A549 (cell line): ENCODE measurements around the gene PRSS8. TPM values are rescaled to one million over a fixed set of nuclear protein-coding genes. Genes with fewer than 3 reads are reported as not detected.

Experiments used
- ATAC-seq, 2 experiments: fragments of 200-7000 bp in 1 of 2; fragments of >200 bp in 1 of 2; cut with Nextera tagmentation in 1 of 2; cut with Tn5 transposase in 1 of 2; 3 replicates each; pipeline versions ENCODE4 v1.8.0 to v1.9.1; 2018 to 2020; ENCODE audit warnings: mild to moderate bottlenecking in 1 of 2, moderate library complexity in 1 of 2
- CTCF ChIA-PET: fragments of 300-600 bp; sonication (Branson Sonifier 250); formaldehyde crosslinking; extraction: SDS; loops from one replicate; lab custom pipeline; 2021; ENCODE audit warnings: antibody characterized with exemption, inconsistent platforms; lab: Yijun Ruan, JAX
- POLR2A ChIA-PET: fragments of 350-600 bp; formaldehyde crosslinking; extraction: SDS; loops from one replicate; lab custom pipeline; 2021; ENCODE audit warnings: antibody characterized with exemption, inconsistent platforms; lab: Yijun Ruan, JAX
- DNase-seq, 2 experiments: peaks; one replicate each; pipeline versions ENCODE4 v3.0.0 to v3.0.0-alpha.2; 2011 to 2016; ENCODE audit warnings: low read depth in 1 of 2, low spot score in 1 of 2
- FAIRE-seq: peaks from 2 replicates; lab custom pipeline; 2011; peaks lifted over from hg19 to GRCh38; lab: Jason Lieb, UNC
- H3K27ac ChIP-seq, 2 experiments: fragments of >200 bp; sonication (Bioruptor Twin); formaldehyde crosslinking; 3 replicates each; pipeline ENCODE4 v1.5.1; 2016 to 2017
- H3K4me1 ChIP-seq: fragments of >200 bp; sonication (Bioruptor Twin); formaldehyde crosslinking; 3 replicates; pipeline ENCODE4 v1.6.1; 2016
- H3K4me2 ChIP-seq: fragments of >200 bp; sonication (Bioruptor Twin); formaldehyde crosslinking; 3 replicates; pipeline ENCODE4 v1.6.1; 2016
- H3K4me3 ChIP-seq: fragments of >200 bp; sonication (Bioruptor Twin); formaldehyde crosslinking; 3 replicates; pipeline ENCODE4 v1.5.1; 2016
- H3K9me3 ChIP-seq: fragments of >200 bp; sonication (Bioruptor Twin); formaldehyde crosslinking; 3 replicates; pipeline ENCODE4 v1.6.1; 2016
- ATOH8 ChIP-seq: fragments of 250-450 bp; sonication (Bioruptor Pico); IDR thresholded peaks from 2 replicates; pipeline ENCODE4 v1.5.0; 2020; ENCODE audit warnings: low read depth, mild to moderate bottlenecking, moderate library complexity
- CBX2 ChIP-seq: fragments of 200-600 bp; sonication (generic); IDR thresholded peaks from 2 replicates; pipeline ENCODE4 v1.6.1; 2016; ENCODE audit warnings: low read depth, mild to moderate bottlenecking, borderline replicate concordance
- CHD2 ChIP-seq: fragments of 150-350 bp; IDR thresholded peaks from 2 replicates; pipeline ENCODE4 v1.6.1; 2014; ENCODE audit warnings: low read length; ENCODE audit not compliant: partially characterized antibody
- CHD4 ChIP-seq: fragments of 200-600 bp; sonication (generic); IDR thresholded peaks from 2 replicates; pipeline ENCODE4 v1.6.1; 2016; ENCODE audit warnings: antibody characterized with exemption, mild to moderate bottlenecking, borderline replicate concordance
- CTCF ChIP-seq: fragments of >200 bp; sonication (Bioruptor Twin); formaldehyde crosslinking; IDR thresholded peaks from 3 replicates; pipeline ENCODE4 v1.5.1; 2016
- E2F6 ChIP-seq: IDR thresholded peaks from 2 replicates; pipeline ENCODE4 v1.6.1; 2012; ENCODE audit warnings: low read depth, borderline replicate concordance
- EHMT2 ChIP-seq: fragments of 200-600 bp; sonication (generic); IDR thresholded peaks from 2 replicates; pipeline ENCODE4 v1.6.1; 2016; ENCODE audit warnings: antibody characterized with exemption, low read depth, mild to moderate bottlenecking, moderate library complexity
- ELK1 ChIP-seq: fragments of 150-350 bp; IDR thresholded peaks from 2 replicates; pipeline ENCODE4 v1.6.1; 2014; ENCODE audit warnings: low read depth, mild to moderate bottlenecking, low read length
- ESRRA ChIP-seq: fragments of 150-350 bp; IDR thresholded peaks from 2 replicates; pipeline ENCODE4 v1.6.1; 2014; ENCODE audit warnings: mild to moderate bottlenecking, low read length, borderline replicate concordance
- HEYL ChIP-seq: fragments of 250-450 bp; sonication (Bioruptor Pico); IDR thresholded peaks from 2 replicates; pipeline ENCODE4 v1.8.0; 2021; ENCODE audit warnings: mild to moderate bottlenecking, moderate library complexity
- HMGXB4 ChIP-seq: fragments of 250-450 bp; sonication (Bioruptor Pico); IDR thresholded peaks from 2 replicates; pipeline ENCODE4 v1.5.0; 2021; ENCODE audit warnings: mild to moderate bottlenecking, moderate library complexity, borderline replicate concordance
- HOXB13 ChIP-seq: fragments of 250-450 bp; sonication (Bioruptor Pico); IDR thresholded peaks from 2 replicates; pipeline ENCODE4 v1.5.0; 2020; ENCODE audit warnings: low read depth, mild to moderate bottlenecking, moderate library complexity
- JUNB ChIP-seq: fragments of >200 bp; sonication (Bioruptor Twin); formaldehyde crosslinking; IDR thresholded peaks from 2 replicates; pipeline ENCODE4 v1.6.1; 2016
- MAFK ChIP-seq: fragments of 450-650 bp; IDR thresholded peaks from 2 replicates; pipeline ENCODE4 v1.6.1; 2014; ENCODE audit not compliant: partially characterized antibody
- MAX ChIP-seq: IDR thresholded peaks from 2 replicates; pipeline ENCODE4 v1.6.1; 2012
- MYC ChIP-seq: IDR thresholded peaks from 2 replicates; pipeline ENCODE4 v1.6.1; 2012; ENCODE audit warnings: mild to moderate bottlenecking, inconsistent platforms, low read length, improper control_type of control experiment, borderline replicate concordance
- NR3C1 ChIP-seq: fragments of >200 bp; sonication (Bioruptor Twin); formaldehyde crosslinking; IDR thresholded peaks from 3 replicates; pipeline ENCODE4 v1.6.1; 2017
- PHF8 ChIP-seq: fragments of 200-600 bp; sonication (generic); IDR thresholded peaks from 2 replicates; pipeline ENCODE4 v1.6.1; 2016; ENCODE audit warnings: low read depth, mild to moderate bottlenecking, antibody characterized with exemption, moderate library complexity, borderline replicate concordance
- RAD21 ChIP-seq, 2 experiments: fragments of >200 bp in 1 of 2; sonication (Bioruptor Twin) in 1 of 2; formaldehyde crosslinking in 1 of 2; IDR thresholded peaks in 1 of 2; conservative IDR thresholded peaks in 1 of 2; 2 replicates in 1 of 2; 3 replicates in 1 of 2; pipeline ENCODE4 v1.6.1; 2012 to 2018; ENCODE audit warnings: inconsistent platforms in 1 of 2
- RCOR1 ChIP-seq: fragments of 150-350 bp; IDR thresholded peaks from 2 replicates; pipeline ENCODE4 v1.6.1; 2014; ENCODE audit warnings: antibody characterized with exemption, low read length, low read depth
- SMC3 ChIP-seq: fragments of >200 bp; sonication (Bioruptor Twin); formaldehyde crosslinking; IDR thresholded peaks from 3 replicates; pipeline ENCODE4 v1.6.1; 2018; ENCODE audit warnings: inconsistent platforms
- SREBF2 ChIP-seq: fragments of 450-650 bp; IDR thresholded peaks from 2 replicates; pipeline ENCODE4 v1.6.1; 2014; ENCODE audit warnings: mild to moderate bottlenecking, moderate library complexity
- TFCP2L1 ChIP-seq: fragments of 250-450 bp; sonication (Bioruptor Pico); IDR thresholded peaks from 2 replicates; pipeline ENCODE4 v1.5.0; 2021; ENCODE audit warnings: mild to moderate bottlenecking
- TP53 ChIP-seq: fragments of 250-450 bp; sonication (Bioruptor Pico); IDR thresholded peaks from 2 replicates; pipeline ENCODE4 v1.5.0; 2021; ENCODE audit warnings: mild to moderate bottlenecking, moderate library complexity
- ZFP36 ChIP-seq: fragments of 450-650 bp; IDR thresholded peaks from 2 replicates; pipeline ENCODE4 v1.6.1; 2014; ENCODE audit warnings: borderline replicate concordance; ENCODE audit not compliant: partially characterized antibody
- ZNF302 ChIP-seq: fragments of 250-450 bp; sonication (Bioruptor Pico); IDR thresholded peaks from 2 replicates; pipeline ENCODE4 v1.9.0; 2021; ENCODE audit warnings: inconsistent platforms, mild to moderate bottlenecking, moderate library complexity
- ZSCAN20 ChIP-seq: fragments of 250-450 bp; sonication (Bioruptor Pico); IDR thresholded peaks from 2 replicates; pipeline ENCODE4 v1.8.0; 2022; ENCODE audit warnings: mild to moderate bottlenecking, moderate library complexity
- WGBS: methylation state at CpG from one replicate; pipeline ENCODE4 v1.1.6; 2017; ENCODE audit errors: missing lambda C conversion rate; 5-methylcytosine and 5-hydroxymethylcytosine counted together
- polyA plus RNA-seq, 4 experiments: library from polyadenylated mRNA; depleted of rRNA in 3 of 4; stranded (reverse); fragments of >200 nt; fragmentation: RNase III in 1 of 4; extraction: RNeasy Plus Mini Kit Qiagen cat#74134 plus additional on column Dnase treatment in 1 of 4; gene quantifications; 2 replicates in 3 of 4; 3 replicates in 1 of 4; pipeline ENCODE4 v1.2.3, GENCODE V29; 2011 to 2017

PRSS8 gene
- polyA plus RNA-seq, 2 of the 4 experiments (the other 2 are of a cell fraction) = 0.08 to 0.09 TPM

GRCh38 chr16:31181102-31181830 lies 45.7 kb upstream of the PRSS8 start:
- ChIA-PET POLR2A (interaction anchor here (0.6 to 2.1 kb wide), 11 partner anchors 8 to 278 kb away, joined by 3 to 37 read pairs (median 12); partner anchors contain the start of genes ARMC5, KAT8, PYCARD and PYDC1), CTCF (interaction anchor here (0.8 kb wide), 2 partner anchors 14 to 30 kb away, joined by 3 to 4 read pairs; no protein-coding TSS in a partner anchor)
- no peak for FAIRE-seq
- Histone ChIP-seq H3K4me1 (peaks cover 32% of the 10 kb centered on the region), H3K4me3 (peak overlapping the region; percentile 68), H3K4me2 (peak overlapping the region; percentile 95), H3K9me3 (no peaks in the 10 kb centered on the region)
- ATAC-seq = peak in 1 of 2 experiments; percentile 23; a peak in 3 of 6 replicates
- WGBS = 4% methylated on average over 31 of the region's 31 CpGs
- TF ChIP-seq PHF8 (0 out of 2 replicates have a peak, but pooled peaks have one; percentile 14), ZFP36 (no peak), MAFK (peak; percentile 9), CTCF (no peak), JUNB (no peak)
- TF ChIP-seq, all 56 proteins: peak for 2
- H3K27ac ChIP-seq = peak overlapping the region; percentile 92 to 97
- no peak for DNase-seq

GRCh38 chr16:31179747-31180459 lies 44.4 kb upstream of the PRSS8 start, which contains the start of gene FUS:
TSS of gene FUS (plus strand) at chr16:31180139. CDS start at chr16:31180215, 76 bp downstream.
- no peak for FAIRE-seq
- DNase-seq = peak; percentile 91 to 93
- H3K4me1 ChIP-seq = peaks cover 29% of the 10 kb centered on the region
- peak; percentile 75 to 77 for ATAC-seq
- CTCF ChIA-PET = interaction anchor here (0.6 to 1.1 kb wide), 5 partner anchors 11 to 152 kb away, joined by 3 to 4 read pairs (median 3); no protein-coding TSS in a partner anchor
- no peaks in the 10 kb centered on the region for H3K9me3 ChIP-seq
- peak within 1 kb of the TSS; percentile 68 for H3K4me3 ChIP-seq
- POLR2A ChIA-PET = interaction anchor here (0.5 to 2.1 kb wide), 36 partner anchors 8 to 281 kb away, joined by 3 to 37 read pairs (median 6); partner anchors contain the start of genes ARMC5, ITGAD, KAT8 and PYCARD
- peak within 1 kb of the TSS; percentile 92 to 97 for H3K27ac ChIP-seq
- H3K4me2 ChIP-seq = peak within 1 kb of the TSS; percentile 95
- 2% methylated on average over 58 of the region's 69 CpGs for WGBS
- TF ChIP-seq HEYL (CRISPR knock-in tag) = no peak
- TF ChIP-seq MYC = peak; percentile 78
- peak; percentile 19; the same call in 1 of the 2 replicates for TF ChIP-seq TFCP2L1
- no peak for TF ChIP-seq E2F6
- no peak for TF ChIP-seq JUNB
- no peak for TF ChIP-seq ATOH8 (CRISPR knock-in tag)
- TF ChIP-seq TP53 (CRISPR knock-in tag) = peak; percentile 74; the same call in 1 of the 2 replicates
- TF ChIP-seq CHD2 = no peak
- no peak for TF ChIP-seq MAX
- TF ChIP-seq RCOR1 = no peak
- no peak; the same call in 1 of the 2 replicates for TF ChIP-seq CBX2
- no peak for TF ChIP-seq SREBF2
- TF ChIP-seq ELK1 = no peak
- TF ChIP-seq RAD21 (conservative IDR thresholded peaks at IDR 0.05 in 1 of 2, IDR thresholded peaks at IDR 0.05 in 1 of 2) = no peak
- no peak for TF ChIP-seq CHD4
- no peak for TF ChIP-seq EHMT2
- TF ChIP-seq ZNF302 = no peak
- TF ChIP-seq HOXB13 = no peak
- no peak for TF ChIP-seq SMC3
- TF ChIP-seq ESRRA = no peak
- no peak for TF ChIP-seq ZSCAN20 (CRISPR knock-in tag)
- TF ChIP-seq HMGXB4 (CRISPR knock-in tag) = peak; percentile 46; the same call in 1 of the 2 replicates
- no peak for TF ChIP-seq NR3C1
